HG03432 (cell line): ENCODE results near the gene TGFB1I1.
"Not testable (repeated sequence)": the region's sequence is repeated elsewhere in the genome, so short reads cannot be mapped to it uniquely, and the experiment has no call there.

Source experiments
- ATAC-seq: cut with Tn5 transposase; IDR thresholded peaks from one replicate; pipeline ENCODE4 v1.9.1; 2021; ENCODE audit warnings: mild to moderate bottlenecking, moderate library complexity; ENCODE audit not compliant: unreplicated experiment

Gene TGFB1I1

DNA sequence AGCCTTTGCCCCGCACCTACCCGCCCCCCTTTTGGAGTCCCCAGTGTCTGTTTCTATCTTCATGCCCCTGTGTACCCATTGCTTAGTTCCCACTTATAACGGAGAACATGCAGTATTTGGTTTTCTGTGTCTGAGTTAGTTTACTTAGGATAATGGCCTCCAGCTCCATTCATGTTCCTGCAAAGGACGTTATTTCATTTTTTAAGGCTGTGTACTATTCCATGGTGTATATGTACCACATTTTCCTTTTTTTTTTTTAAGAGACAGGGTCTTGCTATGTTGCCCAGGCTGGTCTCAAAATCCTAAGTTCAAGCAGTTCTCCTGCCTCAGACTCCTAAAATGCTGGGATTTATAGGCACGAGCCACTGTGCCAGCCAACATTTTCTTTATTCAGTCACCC, 4.1 kb upstream of the TGFB1I1 start:
- ATAC-seq: no peak

DNA sequence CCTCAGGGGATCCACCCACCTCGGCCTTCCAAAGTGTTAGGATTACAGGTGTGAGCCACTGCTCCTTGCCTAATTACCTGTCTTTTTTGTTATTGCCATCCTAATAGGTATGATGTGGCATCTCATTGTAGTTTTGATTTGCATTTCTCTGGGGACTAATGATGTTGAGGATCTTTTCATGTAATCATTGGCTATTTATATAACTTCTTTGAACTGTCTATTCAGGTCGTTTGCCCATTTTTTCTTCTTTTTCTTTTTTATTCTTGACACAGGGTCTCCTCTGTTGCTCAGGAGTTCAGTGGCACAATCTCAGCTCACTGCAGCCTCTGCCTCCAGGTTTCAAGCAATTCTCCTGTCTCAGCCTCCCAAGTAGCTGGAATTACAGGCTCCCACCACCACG, 1.3 kb upstream of the TGFB1I1 start:
- ATAC-seq: no peak

DNA sequence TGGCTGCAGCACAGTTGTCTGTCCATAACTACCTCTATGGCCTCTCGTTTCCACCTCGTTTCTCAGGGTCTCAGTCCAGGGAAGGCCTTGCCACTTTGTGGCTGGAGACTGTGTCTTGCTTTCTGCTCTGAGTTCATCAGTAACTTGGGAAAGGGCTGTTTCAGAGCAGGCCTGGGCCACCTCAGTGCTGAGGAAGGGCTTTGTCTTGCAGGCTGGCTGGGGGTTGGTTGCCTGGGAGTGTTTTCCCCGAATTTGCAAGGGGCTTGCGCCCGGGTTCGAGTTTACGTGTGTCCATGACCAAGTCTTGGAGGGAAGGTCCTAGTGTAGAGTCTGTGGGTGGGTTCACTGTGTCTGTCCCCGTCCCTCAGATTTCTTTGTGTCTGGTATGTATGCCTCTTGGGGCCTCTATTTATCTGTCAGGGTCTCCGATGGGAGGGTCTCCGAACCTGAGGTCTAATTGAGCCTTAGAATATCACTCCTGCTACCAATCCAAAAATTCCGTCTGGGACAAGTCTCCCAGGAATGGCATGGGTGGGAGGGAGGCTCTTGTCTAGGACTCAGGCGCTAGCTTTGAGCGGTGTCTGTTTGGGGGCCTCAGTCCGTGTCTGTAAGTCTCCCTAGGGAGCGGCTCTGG, 594 bp upstream of the TGFB1I1 start:
- ATAC-seq: no peak

DNA sequence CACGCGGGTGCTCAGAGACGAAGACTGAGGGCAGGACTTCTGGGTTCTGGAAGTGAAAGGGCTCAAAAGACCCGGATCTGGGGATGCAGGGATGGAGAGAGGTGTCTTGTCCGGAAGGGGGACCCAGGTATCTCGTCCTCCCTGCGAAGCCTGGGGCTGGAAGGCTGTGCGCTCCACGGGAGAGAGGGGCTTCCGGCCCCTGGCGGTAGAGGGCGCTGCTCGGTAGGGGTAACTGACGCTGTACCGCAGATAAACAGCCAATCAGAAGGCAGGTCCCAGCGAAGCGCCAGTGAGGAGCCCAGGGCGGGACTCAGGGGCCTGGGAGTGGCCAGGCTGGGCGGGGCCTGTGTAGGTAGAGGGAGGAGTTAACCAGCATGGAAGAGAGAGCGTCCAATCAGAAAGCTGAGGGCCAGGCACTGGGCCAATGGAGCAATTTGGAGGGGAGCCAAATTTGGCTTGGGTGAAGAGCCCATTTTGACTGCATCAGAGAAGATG, 804 bp downstream of the TGFB1I1 start:
- ATAC-seq: no peak

DNA sequence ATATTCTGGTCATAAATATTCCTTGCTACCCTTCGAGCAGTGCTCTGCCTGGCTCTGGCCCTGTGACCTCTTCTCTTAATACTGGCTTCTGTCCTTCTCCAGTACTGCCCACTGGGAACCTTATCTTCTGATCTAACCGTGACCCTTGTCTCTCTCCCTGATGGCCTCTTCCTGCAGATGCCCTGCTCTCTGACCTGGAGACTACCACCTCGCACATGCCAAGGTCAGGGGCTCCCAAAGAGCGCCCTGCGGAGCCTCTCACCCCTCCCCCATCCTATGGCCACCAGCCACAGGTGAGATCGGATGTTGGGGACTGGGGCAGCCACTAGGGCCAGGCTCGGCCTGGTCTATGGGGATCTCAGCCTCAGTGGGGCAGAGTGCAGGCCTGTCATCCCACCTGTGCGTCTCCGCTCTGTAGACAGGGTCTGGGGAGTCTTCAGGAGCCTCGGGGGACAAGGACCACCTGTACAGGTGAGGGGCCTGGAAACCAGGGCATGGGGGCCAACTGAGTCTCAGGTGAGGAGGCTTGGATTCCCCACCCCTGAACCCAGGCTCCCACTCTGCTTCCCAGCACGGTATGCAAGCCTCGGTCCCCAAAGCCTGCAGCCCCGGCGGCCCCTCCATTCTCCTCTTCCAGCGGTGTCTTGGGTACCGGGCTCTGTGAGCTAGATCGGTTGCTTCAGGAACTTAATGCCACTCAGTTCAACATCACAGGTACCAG, 1.5 kb downstream of the TGFB1I1 start:
- ATAC-seq: no peak

DNA sequence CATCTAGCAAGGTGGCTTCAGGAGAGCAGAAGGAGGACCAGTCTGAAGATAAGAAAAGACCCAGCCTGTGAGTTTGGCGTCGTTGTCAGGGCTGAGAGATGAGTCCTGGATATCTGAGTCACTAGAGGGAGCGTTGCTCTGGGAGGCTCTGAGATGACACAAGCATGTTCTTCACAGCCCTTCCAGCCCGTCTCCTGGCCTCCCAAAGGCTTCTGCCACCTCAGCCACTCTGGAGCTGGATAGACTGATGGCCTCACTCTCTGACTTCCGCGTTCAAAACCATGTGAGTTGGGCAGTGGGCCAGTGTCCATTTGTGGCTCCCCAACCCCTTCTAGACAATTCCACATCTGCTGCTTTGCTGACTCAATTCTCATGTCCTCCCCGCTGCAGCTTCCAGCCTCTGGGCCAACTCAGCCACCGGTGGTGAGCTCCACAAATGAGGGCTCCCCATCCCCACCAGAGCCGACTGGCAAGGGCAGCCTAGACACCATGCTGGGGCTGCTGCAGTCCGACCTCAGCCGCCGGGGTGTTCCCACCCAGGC, 2.3 kb downstream of the TGFB1I1 start:
- no peak for ATAC-seq

DNA sequence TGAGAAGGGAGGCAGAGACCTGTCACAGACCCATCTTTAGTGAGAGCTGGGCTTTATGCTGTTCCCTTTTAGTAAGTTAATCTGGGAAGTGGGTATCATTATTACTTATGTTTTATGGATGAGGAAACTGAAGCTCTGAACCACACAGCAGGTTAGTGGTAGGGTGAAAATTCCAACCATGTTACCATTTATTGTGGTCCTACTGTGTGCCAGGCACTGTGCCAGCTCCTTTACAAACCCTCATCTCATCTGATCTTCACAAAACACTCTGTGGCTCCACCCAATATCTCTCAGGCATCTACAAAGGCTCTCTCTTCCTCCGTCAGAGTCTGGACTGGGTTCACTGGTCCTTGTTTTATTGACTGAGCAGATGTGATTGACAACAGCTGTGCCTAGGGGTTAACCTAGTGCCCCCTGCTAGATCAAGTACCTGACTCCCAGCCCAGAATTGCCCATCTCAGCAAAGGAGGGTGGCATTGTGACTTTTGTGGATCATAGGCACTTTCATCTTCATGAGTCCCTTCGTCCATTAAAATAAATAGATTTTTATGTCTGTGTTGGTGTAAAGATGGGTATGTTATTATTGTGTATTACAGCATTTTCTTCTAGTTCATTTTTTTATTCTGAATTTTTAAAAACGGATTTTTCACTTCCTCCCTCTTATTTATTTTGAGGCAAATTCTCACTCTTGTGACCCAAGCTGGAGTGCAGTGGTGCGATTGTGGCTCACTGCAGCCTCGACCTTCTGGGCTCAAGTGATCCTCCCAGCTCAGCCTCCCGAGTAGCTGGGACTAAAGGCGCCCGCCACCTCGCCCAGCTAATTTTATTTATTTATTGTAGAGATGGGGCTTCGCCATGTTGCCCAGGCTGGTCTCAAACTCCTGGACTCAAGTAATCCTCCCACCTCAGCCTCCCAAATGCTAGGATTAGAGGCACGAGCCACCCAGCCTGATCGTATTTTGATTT, 3.1 kb downstream of the TGFB1I1 start:
- no peak for ATAC-seq

DNA sequence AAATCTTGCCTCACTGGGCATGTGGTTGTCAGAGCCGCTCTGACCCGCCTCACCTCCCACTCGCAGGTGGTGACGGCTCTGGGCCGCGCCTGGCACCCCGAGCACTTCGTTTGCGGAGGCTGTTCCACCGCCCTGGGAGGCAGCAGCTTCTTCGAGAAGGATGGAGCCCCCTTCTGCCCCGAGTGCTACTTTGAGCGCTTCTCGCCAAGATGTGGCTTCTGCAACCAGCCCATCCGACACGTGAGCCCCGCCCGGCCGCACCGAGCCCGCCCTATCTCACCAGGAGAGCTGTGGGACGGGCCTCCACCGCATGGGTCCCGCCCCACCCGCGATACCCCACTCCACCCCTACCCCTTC, 4.0 kb downstream of the TGFB1I1 start:
- ATAC-seq: no peak

DNA sequence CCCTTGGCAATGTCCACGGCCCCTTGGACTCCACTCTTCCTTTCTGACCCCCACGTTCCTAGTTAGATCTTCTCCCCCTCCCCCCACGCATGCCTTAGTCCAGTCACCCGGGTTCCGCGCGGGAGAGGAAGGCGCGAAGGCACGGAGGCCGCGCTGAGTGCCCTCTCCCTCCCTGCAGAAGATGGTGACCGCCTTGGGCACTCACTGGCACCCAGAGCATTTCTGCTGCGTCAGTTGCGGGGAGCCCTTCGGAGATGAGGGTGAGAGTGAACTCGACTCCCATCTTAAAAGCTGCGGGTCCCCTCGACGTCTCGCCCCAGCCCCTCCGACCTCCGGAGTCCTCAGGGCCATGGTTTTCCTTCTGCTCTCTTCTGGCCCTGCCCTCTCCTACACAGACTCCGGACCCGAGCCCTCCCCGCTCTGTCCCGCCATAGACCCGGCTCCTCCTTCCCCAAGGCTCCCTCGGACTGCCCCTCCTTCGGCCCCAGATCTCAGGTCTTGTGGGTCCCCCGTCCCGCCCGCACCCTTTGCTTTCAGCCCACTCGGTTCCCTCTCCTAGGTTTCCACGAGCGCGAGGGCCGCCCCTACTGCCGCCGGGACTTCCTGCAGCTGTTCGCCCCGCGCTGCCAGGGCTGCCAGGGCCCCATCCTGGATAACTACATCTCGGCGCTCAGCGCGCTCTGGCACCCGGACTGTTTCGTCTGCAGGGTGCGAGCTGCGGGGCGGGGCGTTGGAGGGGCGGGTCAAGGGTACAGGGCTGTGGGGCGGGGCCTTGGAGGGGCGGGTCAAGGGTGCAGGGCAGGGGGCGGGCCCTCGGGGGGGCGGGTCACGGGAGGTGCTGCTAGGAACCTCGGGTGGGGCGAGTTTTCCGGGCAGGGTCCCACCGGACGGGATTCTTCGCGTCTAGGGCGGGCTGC, 4.6 kb downstream of the TGFB1I1 start:
- ATAC-seq: peak; percentile 72

DNA sequence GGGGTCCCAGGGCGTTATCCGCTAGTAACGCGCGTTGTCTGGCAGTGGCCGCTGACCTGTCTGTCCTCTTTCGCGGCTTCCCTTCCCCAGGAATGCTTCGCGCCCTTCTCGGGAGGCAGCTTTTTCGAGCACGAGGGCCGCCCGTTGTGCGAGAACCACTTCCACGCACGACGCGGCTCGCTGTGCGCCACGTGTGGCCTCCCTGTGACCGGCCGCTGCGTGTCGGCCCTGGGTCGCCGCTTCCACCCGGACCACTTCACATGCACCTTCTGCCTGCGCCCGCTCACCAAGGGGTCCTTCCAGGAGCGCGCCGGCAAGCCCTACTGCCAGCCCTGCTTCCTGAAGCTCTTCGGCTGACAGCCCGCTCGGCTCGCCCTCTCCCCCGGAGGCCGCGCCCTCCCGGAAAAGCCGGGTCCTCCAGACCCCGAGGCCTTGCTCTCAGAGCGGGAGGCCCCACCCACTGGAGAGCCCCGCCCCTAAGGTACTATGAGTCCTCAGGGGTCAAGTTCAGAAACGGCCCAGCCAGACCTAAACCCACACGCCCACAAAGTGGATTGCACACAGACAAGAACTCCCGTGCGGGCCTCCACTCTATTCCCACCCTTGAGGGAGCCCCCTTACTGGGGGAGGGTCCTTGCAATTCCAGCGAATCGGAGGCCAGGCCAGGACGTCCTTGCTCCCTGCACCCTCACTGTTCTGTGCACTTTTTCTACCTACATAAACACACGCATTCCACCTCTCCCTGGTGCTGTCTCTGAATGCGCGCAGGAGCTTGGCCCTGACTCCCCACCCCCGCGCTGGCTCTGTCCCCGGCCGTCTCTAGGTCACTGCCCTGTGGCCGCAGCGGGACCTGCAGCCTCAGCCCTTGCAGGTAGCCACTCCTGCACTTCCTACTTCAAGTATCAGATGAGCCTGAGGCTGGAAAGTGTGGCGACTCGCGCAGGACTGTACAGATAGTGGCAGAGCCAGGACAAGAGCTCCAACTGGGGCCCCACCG, 5.6 kb downstream of the TGFB1I1 start:
- peak; percentile 41 for ATAC-seq

DNA sequence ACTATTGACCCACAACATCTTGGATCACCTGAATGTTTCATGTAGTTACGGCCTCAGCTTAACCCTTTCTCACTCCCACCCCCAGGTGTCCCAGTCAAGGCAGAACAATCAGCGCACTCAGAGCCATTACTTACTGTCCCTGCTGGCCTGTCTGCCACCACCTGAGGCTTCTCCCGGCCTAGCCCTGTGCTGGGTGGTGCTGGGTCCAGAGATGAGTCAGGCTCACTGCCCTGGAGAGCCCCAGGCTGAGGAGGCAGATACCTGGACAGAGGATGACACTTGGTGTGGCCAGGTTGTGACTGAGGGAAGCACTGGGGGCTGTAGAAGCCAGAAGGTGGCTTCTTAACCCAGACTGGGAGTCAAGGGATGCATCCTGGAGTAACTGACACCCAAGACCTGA, 7.0 kb downstream of the TGFB1I1 start:
- no peak for ATAC-seq

DNA sequence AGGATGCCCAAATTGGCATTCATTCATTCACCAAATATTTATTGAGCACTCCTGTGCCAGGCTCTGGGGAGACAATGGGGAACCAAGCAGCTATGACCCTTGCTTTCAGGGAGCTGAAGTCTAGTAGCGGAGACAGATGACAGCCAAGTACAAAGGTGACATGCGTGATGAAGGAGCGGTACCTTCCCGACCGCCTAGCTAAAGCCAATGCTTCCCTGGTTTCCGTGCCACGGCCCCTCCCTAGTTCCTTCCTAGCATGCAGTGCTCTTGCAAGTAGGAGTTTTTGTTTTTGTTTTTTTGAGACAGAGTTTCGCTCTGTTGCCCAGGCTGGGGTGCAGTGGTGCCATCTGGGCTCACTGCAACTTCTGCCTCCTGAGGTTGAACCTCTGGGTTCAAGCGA, 7.8 kb downstream of the TGFB1I1 start:
- no peak for ATAC-seq

DNA sequence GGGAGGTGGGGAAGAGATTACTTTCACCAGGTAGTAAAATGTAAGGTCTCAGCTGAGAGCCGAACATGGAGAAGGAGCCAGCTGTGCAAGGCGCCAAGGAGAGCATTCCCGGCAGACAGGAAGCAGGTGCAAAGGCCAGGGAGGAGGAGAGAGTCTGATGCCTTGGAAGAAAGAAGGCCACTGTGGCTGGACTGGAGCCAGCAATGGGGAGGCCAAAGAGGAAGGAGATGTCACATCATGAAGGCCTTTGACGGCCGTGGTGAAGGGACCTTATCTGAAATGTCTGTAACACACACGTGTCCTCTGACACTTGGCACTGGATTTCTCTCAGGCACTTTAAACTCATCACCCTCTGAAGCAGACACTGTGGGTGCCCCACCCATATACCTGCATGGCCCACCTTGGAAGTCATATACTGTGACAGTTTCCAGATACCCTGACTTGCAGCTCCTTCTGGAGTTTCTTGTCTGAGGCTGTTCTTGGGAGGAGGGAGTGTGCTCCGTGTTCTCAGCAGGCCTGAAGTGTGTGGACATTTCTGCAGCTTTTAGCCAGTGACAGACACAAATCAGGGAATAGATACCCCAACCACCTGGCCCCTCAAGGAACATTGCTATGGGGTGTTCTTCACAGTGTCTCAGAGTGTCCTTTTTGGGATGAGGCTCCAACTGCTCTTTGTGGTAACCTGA, 9.0 kb downstream of the TGFB1I1 start:
- ATAC-seq: no peak

DNA sequence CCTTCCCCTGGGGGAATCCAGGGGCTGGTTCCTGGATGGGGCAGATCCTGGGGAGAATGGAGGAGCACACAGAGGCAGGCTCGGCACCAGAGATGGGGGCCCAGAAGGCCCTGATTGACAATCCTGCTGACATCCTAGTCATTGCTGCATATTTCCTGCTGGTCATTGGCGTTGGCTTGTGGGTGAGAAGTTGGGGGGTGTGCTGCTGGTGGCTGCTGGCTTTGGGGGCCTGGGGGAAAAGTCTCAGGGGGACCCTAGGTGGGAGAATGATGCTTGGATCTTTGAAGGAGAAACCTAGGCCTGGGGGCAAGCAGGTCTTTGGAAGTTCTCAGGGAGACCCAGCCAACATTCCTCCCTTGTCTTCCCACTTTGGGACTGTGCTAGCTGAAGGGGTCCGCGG, 11.1 kb downstream of the TGFB1I1 start, which contains the start of gene SLC5A2:
Gene SLC5A2, plus strand, starts transcription at position 43 of the 400 bp plus-strand sequence. Its CDS starts 14 bp downstream, at position 57.
- no peak for ATAC-seq

DNA sequence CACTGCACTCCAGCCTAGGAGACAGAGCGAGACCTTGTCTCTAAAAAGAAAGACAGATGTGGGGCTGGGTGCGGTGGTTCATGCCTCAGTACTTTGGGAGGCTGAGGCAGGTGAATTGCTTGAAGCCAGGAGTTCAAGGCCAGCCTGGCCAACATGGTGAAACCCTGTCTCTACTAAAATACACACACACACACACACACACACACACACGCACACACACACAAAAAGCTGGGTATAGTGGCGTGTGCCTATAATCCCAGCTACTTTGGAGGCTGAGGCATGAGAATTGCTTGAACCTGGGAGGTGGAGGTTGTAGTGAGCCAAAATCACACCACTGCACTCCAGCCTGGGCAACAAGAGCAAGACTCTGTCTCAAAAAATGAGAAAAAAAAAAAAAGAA, 12.1 kb downstream of the TGFB1I1 start:
- not testable (repeated sequence) for ATAC-seq

DNA sequence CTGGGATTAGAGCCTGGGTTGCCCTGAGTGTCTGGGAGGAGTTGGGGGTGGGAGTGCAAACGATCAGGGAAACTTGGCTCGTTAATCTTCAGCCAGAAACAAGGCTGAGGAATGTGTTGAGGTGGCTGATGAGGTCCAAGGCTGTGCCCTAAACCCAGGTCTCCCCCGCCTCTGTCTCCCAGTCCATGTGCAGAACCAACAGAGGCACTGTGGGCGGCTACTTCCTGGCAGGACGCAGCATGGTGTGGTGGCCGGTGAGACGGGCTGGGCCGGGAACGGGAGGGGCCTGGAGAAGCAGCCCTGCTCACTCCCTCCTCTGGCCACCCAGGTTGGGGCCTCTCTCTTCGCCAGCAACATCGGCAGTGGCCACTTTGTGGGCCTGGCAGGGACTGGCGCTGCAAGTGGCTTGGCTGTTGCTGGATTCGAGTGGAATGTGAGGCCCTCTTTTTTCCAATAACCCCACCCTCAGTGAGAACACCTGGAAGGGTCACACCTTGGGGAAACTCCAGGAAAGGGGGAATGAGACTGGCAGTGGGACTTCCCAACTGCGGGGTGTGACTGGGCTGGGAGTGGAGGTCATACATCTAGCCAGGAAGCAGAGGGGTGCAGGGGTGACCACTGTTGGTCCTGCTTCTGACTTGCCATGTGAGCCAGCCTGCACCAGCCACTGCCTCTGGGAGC, 12.7 kb downstream of the TGFB1I1 start:
- ATAC-seq: no peak

DNA sequence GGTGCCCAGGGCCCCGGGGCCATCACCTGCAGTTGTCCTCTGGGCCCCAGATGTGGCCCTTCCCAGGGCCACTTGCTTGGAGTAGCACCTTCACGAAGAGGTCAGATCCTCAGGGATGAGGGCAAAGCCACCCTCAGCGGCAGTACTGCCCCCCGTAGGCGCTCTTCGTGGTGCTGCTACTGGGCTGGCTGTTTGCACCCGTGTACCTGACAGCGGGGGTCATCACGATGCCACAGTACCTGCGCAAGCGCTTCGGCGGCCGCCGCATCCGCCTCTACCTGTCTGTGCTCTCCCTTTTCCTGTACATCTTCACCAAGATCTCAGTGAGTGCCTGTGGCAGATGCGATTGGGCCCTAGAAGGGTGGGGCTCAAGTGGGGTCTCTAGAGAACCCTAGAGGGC, 13.6 kb downstream of the TGFB1I1 start:
- ATAC-seq: no peak

DNA sequence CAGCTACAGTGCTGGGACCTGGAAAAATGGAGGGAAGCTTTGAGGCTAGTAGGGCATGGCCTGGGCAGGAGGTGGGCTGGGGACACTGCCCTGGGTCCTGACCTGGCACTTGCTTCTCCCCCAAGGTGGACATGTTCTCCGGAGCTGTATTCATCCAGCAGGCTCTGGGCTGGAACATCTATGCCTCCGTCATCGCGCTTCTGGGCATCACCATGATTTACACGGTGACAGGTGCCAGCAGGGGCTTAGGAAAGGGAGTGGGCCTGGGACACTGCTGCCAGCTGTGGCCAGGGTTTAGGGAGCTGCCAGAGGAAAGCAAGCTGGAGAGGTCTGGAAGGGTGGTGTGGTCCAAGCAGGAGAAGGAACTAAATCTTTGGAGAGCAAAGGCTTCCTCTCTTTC, 14.1 kb downstream of the TGFB1I1 start:
- ATAC-seq: no peak
